Right kidney (tissue), 1 donor: Measurements from ENCODE around the gene MAPK8IP3.

Experiments
- DNase-seq: peaks from one replicate; pipeline ENCODE4 v3.0.0-alpha.2; 2016

Gene MAPK8IP3

DNA sequence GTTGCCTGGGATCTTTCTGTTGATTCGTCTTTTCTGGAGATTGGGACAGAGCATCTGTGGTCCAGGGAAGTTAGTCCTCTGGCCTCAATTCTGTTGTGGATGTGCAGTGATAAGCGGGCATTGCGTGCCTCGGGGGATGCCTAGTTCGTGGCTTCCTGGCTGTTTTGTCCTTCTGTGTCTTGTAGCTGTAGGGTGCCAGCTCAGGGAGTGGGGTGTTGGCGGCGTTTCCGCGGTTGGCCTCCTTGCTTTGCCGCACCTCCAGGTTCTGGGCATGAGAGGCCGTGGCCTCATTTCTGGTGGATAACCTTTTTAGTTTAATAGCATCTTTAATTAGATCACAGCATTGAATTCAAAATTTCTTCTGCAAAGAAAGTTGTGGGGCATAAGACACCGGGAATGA is 29.3 kb upstream of the MAPK8IP3 start:
- DNase-seq, result no peak

DNA sequence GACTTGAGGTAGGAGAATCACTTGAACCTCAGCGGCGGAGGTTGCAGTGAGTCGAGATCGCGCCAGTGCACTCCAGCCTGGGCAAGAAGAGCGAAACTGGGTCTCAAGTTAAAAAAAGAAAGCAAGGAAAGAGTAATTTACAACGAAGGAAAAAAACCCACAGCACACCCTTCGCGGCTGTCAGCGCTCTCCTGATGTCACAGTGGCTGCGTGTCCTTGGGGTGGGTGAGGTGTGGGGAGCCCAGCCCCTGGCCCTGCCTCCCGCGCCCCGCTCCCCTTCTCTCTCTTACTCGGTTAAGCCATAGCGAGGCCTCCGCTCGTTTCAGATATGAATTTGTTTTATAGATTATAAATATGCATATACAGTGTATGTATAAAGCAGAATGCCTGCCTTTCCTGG is 28.7 kb upstream of the MAPK8IP3 start:
- no peak for DNase-seq

DNA sequence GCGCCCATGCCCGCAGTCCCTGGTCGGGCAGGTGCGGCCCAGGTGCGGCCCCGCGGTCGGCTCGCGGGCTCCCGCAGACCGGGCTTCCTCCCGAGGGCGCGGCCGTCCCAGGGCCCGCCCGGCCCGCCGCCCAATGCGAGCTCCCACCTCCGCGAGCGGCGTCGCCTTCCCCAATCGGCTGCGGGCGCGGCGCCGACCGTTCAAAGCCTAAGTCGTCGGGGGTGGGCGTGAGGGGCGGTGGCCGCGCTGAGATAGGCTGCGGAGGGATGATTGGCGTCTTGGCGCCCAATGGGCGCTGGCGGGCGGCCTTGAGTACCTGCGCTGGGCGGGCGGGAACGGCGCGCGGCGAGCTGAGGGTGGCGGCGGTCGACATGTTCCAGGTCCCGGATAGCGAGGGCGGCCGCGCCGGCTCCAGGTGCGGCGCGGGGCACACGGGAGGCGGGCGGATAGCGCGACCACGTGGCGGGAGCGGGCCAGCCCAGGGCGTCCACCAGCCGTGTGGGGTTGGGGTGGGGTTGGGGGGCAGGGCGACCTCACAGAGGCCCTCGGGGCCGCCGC is 28.0 kb upstream of the MAPK8IP3 start, which contains the start of gene JPT2:
JPT2 (plus strand) TSS at position 338 of the 558 bp plus-strand sequence; CDS start at position 372, 34 bp downstream.
- peak; percentile 89 for DNase-seq

DNA sequence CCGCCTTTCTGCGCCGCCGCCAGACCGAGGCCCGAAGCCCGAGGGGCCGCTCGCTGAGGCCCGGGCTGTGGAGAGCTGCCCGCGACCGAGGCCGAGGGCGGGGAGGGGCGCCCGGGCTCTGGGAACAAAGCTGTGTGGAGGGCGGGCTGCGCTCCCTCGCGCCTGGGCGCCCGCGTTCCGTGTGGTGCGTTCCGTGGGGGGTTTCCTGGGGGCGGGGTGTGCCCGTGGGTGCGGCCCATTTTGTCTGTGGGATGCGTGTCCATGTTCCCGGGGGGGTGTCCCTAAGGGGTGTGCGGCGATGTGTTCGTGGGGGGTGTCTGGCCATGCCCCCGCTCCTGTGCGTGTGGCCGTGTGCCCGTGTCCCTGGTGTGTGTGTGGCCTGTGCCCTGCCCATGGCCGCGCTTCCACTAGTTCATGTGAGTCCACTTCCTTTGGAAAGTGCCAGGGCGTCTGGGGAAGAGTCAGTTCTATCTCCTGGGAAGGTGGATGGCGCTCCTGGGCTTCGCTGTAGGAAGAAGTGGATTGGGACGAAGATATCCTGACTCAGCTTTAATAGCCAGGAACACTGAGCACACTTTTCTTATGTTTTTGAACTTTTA is 27.4 kb upstream of the MAPK8IP3 start:
- DNase-seq, result peak; percentile 63

DNA sequence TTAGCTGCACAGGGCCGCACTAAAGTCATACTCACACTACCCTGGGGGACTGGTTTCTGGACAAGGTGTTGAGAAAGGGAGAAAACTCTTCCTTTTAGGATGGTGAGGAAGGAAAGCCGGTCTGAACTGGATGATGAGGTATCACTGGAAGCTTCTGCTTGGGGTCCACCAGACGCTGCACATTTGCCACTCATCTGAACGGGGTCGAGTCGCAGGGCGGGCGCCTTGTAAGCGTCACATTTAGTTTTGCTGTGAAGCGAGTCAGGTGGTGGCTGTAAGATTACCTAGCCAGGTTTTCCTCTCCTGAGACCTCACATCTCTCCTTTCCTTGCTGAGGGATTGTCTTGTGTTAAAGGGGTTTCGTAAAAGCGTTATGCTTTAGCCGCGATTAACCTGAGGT is 25.6 kb upstream of the MAPK8IP3 start:
- no peak for DNase-seq

DNA sequence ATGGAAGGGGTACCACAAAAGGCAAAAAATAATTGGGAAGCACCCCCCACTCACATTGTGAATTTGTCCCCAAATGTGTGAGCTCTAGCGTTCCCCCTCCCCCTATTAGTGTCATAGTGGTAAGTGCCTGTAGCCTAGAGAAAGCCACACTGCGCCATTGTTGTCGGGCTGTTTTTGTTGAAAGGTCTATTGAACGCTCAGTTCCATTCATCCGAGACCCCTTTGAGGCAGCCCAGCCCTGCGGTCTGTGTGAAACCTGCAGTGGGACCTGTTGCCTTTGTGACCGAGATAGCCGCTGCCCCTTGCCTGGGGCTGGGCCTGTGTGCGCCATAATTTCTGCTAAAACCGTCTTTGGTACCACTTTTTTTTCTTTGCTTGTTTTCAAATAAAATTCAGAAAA is 25.0 kb upstream of the MAPK8IP3 start:
- no peak for DNase-seq

DNA sequence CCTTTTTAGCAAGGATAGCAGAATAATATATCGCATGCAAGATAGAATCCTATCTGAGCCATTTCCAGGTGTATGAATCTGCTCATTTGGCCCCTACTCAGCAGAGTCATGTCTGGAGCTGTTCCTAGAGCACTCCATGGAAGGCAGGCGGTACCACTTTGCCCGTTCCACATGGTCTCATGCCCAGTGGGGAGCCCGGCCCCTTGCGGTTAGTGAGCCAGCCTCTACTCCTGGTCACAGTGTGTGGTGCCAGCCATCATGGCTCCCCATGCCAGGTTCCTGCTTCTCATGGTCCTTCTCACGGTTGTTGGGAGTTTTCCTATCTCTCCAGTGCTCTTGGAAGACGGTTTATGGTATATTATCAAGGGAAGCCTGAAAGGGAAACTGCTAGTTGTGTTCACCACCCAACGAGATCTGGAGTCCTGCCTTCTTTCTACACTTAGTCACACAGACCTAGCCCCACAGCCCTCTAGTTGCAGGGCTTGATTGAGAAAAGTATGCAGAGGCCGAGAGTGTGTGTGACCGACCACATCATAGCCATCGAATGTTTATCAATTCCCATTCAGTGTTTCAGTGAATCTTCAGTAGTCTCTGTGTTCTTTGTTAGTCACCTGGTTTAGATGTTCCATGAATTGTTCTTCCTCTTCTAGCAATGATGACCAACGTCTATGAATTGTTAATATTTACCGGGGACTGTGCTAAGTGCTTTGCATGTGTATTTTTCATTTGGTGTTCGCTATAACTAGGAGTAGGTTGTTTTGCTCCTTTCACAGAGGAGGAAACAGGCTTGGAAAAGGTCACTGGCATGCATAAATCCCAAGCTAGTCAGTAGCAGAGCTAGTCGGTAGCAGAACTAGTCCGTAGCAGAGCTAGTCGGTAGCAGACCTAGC is 18.3 kb upstream of the MAPK8IP3 start:
- DNase-seq, result no peak

DNA sequence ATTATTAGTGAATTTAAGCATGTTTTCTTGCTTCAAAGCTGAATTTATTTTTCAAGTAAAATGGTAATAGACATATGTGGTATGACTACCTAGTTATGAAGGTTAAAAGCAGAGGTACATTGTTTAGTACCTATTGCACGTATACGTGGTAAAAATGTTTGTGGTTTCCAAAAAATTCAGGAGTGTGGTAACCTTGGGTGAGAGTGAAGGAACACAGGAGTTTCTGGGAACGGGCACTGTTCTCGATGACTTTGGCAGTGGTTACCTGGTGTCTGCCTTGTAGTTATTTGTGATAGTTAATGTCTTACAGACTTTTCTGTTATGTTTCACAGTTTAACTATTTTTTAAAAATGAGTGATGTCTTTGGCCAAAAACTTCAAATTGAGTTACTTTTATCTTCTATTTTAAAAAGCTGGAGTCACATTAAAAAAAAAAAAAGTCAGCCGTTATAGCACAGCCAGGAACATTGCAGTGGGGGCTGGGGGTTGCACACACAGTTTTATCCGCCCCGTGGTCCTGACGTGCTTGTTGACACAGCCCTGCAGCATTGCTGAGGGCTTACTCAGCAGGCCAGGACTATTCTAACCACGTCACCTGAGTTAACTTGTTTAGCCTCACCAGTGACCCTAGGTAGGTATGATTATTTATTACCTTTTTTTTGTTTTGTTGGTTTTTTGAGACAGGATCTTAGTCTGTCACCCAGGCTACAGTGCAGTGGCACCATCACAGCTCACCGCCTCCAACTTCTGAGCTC is 17.0 kb upstream of the MAPK8IP3 start:
- no peak for DNase-seq

DNA sequence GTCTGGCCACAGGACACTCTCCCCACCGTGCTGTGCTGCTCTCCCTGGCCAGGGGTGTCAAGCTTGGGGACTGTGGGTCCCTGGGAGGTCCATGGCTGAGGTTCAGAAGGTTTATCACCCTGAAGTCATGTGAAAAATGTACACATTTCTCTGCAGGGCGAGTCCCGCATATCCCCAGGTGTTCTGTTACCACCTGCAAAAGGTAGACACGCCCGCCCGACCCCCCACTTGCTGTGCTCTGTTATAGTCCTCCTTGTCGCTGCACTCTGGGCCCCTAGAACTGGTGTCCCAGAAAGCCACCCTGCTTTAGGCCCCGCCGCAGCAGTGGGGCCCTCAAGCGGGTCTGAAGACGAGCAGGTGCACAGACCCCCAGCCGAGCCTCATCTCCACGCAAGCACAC is 16.1 kb upstream of the MAPK8IP3 start:
- no peak for DNase-seq

DNA sequence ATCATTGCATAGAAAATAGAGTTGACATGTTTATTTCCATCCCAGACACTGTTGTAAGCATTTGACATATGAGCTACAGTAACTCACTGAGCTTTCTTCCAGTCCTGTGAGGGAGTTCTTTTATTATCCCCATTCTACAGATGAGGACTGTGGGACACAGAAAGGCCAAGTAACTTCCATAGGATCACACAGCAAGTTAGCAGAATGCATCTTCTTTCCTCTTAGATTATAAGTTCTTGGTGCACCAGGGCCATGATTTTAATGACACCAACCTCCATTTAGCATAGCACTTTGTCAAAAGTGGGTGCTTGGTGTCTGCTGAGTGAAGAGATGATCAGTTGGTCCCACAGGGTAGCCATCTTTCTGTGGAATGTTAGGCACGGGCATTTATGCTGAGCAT is 15.2 kb upstream of the MAPK8IP3 start:
- DNase-seq, result no peak

DNA sequence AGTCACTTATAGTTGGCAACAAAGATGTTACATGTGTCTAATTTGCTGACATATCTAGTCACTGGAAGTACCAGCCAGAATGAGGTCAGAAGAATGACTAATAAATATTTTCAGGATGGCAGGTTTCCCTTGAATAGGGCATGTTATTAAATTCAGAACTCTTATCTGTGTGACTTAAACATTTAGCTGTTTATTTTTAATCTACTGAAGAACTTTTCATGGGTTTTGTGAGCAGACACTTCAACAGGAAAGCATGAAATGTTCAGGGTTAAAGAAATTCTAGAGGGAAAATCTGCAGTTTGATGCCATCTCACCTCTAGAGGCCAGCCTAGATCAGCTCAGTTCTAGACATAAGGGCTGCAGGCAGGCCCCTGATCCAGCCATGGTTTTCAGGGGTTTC is 14.7 kb upstream of the MAPK8IP3 start:
- no peak for DNase-seq

DNA sequence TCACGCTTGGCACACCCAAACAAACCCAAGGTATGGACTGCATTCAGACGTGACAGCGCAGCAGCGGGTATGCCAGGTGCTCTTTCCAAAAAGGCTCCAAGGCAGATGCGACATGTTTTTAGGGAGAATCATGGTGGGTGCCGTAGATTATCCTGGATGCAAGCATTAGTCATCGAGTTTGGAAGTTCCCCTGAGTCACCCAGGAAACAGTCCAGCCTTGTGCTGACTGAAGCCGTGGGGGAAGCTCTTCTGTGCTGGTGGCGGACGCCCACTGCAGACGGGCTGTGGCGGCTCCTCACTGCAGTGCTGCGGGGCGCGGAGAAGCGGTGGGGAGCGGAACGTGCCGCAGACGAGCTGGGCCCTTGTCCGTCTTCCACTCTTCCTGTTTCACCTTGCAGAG is 14.0 kb upstream of the MAPK8IP3 start:
- DNase-seq, result no peak

DNA sequence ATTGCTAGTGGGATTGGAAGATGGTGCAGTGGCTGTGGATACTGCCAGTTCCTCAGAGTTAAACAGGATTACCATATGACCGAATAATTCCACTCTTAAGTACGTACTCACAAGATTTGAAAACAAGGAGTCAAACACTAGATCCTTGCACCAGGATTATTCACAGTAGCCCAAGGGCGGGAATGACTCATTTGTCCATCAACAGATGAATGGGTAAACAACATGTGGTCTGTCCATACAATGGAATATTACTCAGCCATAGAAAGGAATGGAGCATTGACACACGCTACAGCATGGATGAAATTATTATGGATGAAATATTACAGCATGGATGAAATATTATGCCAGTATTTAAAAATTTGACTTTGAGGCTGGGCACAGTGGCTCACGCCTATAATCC is 9.1 kb upstream of the MAPK8IP3 start:
- DNase-seq, result no peak

DNA sequence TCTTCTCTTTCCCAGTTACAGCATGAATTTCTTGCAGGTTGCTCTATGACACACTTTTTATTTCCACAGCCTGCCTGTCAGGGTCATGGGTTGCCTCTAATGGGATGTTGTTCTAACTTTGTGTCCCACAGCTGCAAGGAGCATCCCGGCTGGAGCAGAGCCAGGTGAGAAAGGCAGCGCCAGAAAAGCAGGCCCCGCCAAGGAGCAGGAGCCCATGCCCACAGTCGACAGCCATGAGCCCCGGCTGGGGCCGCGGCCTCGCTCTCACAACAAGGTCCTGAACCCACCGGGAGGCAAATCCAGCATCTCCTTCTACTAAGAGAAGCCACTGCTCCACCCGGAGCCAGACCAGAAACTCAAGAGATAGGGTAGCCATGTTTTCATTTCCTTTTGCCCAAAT is 7.3 kb upstream of the MAPK8IP3 start:
- no peak for DNase-seq

DNA sequence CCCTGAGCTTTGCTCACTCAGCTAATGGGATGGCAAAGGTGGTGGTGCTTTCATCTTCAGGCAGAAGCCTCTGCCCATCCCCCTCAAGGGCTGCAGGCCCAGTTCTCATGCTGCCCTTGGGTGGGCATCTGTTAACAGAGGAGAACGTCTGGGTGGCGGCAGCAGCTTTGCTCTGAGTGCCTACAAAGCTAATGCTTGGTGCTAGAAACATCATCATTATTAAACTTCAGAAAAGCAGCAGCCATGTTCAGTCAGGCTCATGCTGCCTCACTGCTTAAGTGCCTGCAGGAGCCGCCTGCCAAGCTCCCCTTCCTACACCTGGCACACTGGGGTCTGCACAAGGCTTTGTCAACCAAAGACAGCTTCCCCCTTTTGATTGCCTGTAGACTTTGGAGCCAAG is 5.7 kb upstream of the MAPK8IP3 start:
- no peak for DNase-seq

DNA sequence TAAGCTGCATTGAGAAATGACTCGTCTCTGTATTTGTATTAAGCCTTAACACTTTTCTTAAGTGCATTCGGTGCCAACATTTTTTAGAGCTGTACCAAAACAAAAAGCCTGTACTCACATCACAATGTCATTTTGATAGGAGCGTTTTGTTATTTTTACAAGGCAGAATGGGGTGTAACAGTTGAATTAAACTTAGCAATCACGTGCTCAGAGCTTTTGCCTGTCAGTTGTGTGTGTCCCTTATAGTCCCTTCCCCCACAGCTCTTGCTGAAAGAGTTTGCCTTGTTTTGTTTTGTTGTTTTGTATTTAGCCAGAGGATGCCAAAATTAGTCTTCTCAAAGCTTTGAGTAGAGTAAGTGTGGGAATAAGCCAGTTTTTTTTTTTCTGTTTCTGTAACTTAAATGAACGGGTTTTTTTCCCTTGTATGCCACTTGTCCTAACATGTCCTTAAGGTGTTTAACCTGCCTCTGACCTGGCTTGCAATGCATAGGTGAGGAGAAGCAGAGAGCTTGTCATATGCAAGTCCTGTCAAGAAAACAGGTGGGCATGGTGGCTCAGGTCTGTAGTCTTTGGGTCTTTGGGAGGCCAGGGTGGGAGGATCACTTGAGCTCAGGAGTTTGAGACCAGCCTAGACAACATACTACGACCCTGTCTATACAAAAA is 4.6 kb upstream of the MAPK8IP3 start:
- no peak for DNase-seq

DNA sequence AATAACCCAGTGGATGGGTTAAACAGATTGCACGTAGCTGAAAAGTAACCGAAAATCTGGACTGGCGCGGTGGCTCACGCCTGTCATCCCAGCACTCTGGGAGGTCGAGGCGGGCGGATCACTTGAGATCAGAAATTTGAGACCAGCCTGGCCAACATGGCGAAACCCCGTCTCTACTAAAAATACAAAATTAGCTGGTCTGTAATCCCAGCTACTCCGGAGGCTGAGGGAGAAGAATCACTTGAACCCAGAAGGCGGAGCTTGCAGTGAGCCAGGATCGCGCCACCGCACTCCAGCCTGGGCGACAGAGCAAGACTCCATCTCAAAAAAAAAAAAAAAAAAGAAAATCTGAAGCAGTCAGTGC is 689 bp upstream of the MAPK8IP3 start:
- peak; percentile 49 for DNase-seq

DNA sequence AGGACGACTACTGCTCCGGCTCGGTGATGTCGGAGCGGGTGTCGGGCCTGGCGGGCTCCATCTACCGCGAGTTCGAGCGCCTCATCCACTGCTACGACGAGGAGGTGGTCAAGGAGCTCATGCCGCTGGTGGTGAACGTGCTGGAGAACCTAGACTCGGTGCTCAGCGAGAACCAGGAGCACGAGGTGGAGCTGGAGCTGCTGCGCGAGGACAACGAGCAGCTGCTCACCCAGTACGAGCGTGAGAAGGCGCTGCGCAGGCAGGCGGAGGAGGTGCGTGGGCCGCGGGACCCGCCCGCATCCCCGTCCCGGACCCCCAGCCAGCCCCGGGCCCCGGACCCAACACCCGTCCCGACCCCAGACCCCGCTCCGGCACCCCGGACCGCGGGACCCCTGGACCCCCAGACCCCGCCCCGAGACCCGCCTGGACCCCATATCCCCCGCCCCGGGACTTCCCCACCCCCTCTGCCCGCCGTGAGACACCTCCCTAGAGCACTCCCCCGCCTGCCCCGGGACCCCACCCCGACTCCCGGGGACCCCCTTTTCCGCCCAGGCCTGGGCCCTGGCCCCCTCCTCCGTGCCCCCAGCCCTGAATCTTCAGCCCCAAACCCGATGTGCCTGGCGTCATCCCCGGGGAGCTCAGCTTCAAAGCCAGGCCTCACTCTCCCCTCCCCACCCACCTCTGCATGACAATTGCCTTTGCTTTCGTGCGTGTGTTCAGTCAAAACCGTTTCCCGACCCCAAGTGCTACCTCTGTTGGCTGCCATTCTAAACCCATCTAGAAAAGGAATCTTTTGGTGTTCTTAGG is 594 bp downstream of the MAPK8IP3 start:
- peak; percentile 35 for DNase-seq

DNA sequence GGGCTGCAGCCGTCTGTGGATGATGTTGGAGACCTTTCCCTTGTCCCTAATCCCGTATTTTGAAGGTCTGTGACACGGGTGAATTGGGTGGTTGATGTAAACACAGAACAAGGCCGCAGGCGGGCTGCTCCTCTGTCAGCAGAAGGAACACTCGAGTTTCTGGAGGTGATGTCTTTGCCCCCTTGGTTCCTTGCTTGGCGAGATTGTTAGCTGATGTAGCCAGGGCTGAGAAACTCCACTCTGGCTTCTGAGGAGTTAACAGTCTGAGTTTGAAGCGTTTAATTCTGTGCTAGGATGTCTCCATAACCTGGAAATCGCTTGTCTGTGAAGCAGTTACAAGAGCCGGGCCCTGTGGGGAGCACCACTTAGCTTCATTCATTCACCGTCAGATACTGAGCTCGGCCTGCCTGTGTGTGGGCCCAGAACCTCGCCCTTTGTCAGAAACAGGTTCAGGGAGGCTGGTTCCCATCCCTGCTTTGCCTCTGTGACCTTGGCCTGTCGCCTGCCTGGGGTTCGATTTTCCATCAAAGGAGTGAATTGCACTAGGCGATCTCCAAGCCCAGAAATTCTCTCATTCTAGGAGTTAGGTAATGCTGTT is 1.3 kb downstream of the MAPK8IP3 start:
- peak; percentile 16 for DNase-seq

DNA sequence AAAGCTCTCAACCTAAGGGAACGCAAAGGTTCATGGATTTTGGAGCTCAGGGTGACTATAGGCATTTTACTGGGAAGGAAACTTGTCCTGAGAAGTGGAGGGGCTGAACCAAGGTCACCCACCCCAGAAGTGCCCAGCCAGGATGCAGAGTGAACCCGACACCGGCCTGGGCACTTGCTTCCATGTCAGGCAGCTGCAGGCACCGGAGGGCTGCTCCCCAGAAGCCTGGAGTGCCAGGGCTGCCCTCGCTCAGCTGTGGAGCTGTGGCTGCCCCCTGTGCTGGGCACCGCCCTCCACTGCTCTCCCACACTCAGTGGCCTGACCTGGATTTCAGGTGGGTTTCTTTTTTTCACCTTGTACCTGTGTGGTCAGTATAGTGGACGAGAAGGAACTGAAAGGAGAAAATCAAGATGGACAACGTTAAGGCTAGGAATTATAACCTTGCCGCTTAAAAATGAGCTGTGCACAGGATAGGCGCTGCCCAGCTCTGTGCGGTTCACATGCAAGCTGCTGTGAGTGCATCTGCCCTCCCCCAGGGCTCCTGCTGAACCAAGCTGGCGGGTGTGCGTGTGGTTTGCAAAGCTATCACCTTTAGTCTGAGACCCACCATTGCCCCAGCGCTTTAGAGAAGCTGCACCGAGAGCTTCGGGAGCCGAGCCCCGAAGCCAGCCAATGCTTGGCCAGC is 2.2 kb downstream of the MAPK8IP3 start:
- DNase-seq, result no peak
